Breast epithelium (tissue), 3 donors: ENCODE results near the gene CLSTN2.

Source experiments
- POLR2A ChIP-seq: fragments of 450-650 bp; IDR thresholded peaks from one replicate; pipeline ENCODE4 v1.6.1; 2016; ENCODE audit warnings: antibody characterized with exemption, mild to moderate bottlenecking, moderate library complexity
- TF ChIP-seq, protein P1 (sequence below), 3 donors: fragments of 450-650 bp; IDR thresholded peaks; one replicate each; pipeline ENCODE4 v1.5.1; 2016 to 2017; ENCODE audit warnings: antibody characterized with exemption in 3 of 3, mild to moderate bottlenecking in 3 of 3, moderate library complexity in 3 of 3

DNA sequence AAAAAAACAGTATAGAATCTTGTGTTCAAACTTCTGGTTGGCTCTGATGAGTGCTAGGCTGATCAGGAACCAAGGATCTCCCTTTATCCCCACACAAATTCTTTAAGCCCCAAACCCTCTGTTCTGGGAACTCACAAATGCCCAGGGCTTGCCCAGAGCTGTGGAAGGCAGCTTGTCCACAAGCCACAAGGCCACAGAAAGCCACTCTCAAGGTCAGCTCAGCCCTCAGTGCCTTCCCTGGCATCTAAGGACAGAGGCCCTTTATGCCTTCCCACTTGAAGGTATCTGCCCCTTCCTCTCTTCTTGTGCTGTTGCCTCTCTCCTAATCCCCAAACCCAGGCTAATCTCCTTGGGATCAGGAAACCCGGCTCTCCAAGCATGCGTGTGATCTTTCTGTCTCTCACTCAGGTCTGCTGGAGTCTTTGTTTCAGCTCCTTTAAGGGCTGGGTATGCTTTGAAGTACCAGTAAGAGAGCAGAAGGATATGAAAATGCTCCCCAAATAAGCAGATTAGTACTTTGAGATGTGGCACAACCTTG lies 597.9 kb downstream of the CLSTN2 start:
- TF ChIP-seq, protein P1, sequence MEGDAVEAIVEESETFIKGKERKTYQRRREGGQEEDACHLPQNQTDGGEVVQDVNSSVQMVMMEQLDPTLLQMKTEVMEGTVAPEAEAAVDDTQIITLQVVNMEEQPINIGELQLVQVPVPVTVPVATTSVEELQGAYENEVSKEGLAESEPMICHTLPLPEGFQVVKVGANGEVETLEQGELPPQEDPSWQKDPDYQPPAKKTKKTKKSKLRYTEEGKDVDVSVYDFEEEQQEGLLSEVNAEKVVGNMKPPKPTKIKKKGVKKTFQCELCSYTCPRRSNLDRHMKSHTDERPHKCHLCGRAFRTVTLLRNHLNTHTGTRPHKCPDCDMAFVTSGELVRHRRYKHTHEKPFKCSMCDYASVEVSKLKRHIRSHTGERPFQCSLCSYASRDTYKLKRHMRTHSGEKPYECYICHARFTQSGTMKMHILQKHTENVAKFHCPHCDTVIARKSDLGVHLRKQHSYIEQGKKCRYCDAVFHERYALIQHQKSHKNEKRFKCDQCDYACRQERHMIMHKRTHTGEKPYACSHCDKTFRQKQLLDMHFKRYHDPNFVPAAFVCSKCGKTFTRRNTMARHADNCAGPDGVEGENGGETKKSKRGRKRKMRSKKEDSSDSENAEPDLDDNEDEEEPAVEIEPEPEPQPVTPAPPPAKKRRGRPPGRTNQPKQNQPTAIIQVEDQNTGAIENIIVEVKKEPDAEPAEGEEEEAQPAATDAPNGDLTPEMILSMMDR (IDR thresholded peaks at IDR 0.05): no peak
- no peak for TF ChIP-seq POLR2A
